Stimulated activated CD4-positive, alpha-beta T cell treated with anti-CD3 and anti-CD28 coated beads, TNF-alpha, amount 100 ng/mL, for 4 hours (primary cell): ENCODE data around the gene C1orf56.
"Not testable (repeated sequence)": the region's sequence is repeated elsewhere in the genome, so short reads cannot be mapped to it uniquely, and the experiment has no call there.

Source experiments
- DNase-seq, 3 experiments: peaks; one replicate each; pipeline ENCODE4 v3.0.0-alpha.2; 2020; ENCODE audit warnings: low read depth in 3 of 3

The C1orf56 gene

DNA sequence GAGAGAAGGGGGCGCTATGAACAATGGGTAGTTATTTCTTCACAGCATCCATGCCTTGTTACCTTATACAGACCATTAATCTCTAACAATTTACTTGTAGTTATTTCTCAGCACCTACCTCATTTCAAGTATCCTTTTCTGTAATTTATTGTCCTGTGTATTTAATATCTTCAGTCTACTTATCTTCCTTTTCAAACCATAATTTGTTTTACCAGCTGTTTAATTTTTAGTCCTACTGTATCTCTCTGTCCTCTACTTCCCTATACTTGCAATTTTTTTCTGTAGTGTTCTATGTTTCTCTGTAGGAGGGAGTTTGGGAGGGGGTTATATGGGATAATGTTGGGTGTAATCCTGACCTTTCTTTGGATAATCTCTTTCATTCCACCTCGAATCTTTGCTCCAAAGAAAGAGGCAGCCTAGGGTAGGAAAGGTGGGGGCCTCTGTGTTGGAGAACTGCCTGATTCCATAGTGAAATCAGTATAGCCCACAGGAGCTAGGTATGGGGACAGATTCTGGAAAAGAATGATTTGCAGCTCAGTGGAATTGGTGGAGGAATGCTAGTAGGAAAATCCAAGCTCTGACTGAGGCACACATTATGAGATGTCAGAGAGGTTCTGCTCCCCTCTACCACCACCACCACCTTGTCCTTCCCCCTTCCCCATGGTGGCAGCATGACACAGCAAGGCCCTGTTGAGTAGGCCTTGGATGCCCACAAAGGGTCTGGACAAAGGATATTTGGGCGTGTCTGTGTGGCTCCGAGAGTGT is 13.3 kb downstream of the C1orf56 start:
- DNase-seq = no peak

DNA sequence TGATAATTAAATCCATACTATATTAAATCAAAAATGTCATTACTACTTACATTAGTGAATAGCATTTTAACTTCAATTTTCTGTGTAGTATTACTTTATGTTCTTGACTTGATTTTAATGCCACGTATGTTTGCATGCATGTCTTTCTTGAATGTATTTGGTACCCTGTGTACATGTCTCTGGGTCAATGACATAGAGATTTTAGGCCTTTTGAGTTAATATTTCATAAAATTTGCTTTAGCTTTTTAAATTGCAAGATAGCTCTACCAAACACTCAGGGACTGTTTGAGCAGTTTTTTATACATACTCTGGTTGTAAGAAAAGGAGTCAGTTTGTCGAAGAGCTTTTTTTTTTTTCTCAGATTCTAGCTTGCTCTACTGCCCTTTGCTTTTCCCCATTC is 14.2 kb downstream of the C1orf56 start:
- DNase-seq = no peak

DNA sequence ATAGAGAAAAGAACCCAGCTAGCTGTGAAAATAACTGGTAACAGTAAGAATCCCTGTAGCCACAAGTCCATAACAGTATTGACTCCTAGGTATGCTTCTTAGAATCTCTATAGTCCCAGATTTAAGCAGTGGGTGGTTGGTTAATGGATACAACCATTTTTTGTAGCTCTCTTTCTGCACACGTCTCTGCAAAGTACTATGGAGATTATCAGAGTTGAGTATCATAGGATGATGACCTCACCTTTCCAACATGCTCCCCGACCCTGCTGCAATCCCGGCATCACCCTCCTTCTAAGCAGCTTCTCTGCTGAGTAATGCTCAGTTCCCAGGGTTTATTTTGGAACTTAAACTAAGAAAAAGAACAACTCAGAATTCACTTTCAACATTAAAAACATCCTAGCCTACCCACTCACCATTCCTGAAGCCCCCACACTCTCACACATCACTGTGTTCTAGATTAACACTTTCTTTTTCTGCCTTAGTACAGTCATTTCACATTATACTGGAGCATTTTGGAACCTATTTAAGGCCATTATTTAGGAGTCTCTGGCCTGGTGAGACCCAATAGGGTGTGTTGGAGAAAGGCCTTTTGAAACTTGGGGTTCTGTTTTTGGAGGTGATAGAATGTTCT is 15.3 kb downstream of the C1orf56 start:
- DNase-seq = no peak

DNA sequence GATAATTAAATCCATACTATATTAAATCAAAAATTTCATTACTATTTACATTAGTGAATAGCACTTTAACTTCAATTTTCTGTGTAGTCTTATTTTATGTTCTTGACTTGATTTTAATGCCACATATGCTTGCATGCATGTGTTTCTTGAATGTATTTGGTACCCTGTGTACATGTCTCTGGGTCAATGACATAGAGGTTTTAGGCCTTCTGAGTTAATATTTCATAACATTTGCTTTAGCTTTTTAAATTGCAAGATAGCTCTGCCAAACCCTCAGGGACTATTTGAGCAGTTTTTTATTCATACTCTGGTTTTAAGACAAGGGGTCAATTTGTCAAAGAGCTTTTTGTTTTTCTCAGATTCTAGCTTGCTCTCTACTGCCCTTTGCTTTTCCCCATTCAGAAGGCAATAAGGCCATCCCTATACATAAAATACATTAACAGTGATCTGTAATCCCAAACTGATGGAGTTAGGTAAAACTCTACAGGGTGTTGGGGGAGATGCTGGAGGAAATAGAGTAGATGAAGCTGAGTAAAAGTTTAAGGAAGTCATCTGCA is 17.6 kb downstream of the C1orf56 start:
- no peak for DNase-seq

DNA sequence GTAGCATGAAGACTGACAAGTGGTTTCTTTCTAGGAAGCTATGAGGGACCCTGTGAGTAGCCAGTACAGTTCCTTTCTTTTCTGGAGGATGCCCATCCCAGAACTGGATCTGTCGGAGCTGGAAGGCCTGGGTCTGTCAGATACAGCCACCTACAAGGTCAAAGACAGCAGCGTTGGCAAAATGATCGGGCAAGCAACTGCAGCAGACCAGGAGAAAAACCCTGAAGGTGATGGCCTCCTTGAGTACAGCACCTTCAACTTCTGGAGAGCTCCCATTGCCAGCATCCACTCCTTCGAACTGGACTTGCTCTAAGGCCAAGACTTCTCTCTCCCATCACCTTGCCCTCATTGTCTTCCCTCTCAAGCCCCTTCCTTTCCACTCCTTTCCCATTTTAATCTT is 19.6 kb downstream of the C1orf56 start:
- no peak for DNase-seq

DNA sequence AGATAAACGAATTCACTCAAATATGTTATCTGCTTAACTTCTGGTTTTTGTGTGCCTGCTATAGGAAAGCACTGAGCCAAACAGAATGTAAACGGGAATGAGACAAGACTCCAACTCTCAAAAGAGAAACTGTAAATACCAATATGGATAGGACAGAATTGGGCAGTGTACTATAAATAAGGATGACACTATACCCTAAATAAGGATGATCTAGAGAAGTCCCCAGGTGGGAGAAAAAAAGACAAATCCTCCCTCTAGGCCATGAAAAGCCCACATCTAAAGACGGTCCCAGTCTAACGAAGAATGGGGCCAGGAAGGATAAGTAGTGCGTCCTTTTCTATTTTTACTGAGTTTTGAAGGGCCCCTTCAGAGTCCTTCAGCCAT is 21.5 kb downstream of the C1orf56 start:
- no peak for DNase-seq

DNA sequence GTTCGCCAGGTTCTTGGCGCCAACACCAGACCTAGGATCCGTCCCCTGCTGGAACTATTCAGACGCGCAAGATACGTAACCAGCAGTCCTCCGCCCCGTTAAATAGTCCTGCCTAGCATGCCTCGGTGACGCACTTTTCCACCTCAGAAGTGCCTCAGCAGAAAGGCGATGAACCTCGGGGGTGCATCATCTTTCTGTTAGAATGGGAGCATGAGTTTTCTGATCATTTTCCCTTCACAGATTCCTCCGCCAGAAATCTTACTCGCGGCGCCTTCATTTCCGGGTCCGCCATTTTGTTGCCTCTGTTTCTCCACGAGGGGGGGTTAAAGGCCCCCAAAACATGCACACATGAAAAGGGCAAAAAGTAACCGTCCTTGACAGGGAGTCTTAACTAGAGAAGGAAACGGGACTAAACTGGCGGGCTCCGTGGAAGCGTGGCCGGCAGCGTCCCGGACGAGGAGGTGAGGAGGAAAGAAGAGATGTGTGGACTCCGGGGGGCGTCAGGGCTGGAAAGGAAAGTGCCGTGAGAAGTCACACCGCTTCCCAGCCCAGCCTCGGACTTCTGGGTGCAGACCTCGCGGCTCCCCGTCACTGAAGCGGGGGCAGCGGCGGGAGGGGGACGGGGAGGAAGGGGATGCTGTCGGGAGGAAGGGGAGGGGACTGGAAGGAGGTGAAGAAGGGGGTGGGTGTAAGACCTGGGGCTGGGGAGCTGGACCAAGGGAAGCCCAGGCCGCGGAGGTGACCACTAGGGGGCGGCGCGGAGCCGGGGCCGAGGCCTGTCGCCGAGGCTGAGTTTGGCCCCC is 23.1 kb downstream of the C1orf56 start, which contains the start of gene GABPB2:
Gene GABPB2 (plus strand): TSS at position 288 of the 803 bp plus-strand sequence. CDS start 17,429 bp downstream, outside the sequence.
- DNase-seq = peak; percentile 66 to 88 (median 72)

DNA sequence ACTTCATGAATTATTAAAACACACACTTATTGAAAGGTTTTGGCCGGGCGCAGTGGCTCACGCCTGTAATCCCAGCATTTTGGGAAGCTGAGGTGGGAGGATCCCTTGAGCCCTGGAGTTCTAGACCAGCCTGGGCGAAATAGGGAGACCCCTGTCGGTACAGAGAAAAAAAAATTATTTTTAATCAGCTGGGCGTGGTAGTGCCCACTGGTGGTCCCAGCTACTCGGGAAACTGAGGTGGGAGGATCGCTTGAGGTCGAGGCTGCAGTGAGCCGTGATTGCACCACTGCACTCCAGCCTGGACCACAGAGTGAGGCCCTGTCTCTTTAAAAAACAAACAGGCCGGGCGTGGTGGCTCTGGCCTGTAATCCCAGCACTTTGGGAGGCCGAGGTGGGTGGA is 24.7 kb downstream of the C1orf56 start:
- DNase-seq = no peak

DNA sequence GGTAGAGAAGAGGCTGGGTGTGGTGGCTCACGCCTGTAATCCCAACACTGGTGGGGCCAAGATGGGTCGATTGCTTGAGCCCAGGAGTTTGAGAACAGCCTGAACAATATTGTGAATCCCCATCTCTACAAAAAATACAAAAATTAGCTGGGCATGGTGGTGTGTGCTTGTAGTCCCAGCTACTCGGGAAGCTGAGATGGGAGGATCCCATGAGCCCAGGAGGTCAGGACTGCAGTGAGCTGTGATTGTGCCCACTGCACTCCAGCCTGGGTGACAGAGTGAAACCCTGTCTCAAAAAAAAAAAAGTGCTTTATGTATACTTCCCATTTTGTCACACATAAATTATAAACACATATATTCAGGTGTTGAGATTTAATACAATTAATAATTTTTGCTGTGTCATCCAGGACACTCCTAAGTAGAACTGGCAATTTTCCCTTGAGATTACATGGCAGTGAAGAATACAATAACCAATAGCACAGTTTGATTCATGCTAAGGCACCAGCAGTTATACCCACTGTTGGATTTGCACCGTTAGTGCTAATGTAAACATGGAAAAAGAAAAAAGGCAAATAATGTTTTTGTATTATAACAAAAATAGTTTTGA is 38.5 kb downstream of the C1orf56 start:
- no peak for DNase-seq

DNA sequence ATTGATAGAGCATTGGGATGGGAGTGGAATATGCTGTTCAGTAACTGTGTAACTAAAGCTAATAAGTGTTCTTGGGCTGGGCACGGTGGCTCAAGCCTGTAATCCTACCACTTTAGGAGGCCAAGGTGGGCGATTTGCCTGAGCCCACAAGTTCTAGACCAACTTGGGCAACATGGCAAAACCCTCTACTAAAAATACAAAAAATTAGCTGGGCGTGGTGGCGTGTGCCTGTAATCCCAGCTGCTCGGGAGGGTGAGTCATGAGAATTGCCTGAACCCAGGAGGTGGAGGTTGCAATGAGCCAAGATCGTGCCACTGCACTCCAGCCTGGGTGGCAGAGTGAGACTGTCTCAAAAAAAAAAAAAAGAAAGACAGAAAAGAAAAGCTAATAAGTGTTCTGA is 49.9 kb downstream of the C1orf56 start:
- not testable (repeated sequence) for DNase-seq

DNA sequence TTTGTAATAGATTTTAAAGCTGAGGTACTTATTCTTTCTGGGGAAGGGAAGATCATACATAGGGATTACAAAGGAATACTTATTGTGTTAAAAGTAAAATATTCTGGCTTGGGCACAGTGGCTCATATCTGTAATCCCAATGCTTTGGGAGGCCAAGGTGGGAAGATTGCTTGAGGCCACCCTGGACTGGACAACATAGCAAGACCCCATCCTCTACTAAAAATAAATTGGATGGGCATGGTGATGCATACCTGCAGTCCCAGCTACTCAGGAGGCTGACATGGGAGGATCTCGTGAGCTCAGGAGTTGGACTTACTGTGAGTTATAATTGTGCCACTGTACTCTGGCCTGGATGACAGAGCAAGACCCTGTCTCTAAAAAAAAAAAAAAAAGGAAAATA is 50.6 kb downstream of the C1orf56 start:
- DNase-seq = no peak
